PFSK-1 (cell line): ENCODE data around the gene RBPJL.

ENCODE experiments used
- POLR2AphosphoS5 ChIP-seq: IDR thresholded peaks from 2 replicates; pipeline ENCODE4 v1.6.1; 2012; ENCODE audit warnings: low read depth, mild to moderate bottlenecking, control low read depth, low read length, moderate library complexity
- SIN3A ChIP-seq: IDR thresholded peaks from 2 replicates; pipeline ENCODE4 v1.6.1; 2012; ENCODE audit warnings: mild to moderate bottlenecking, low read length, moderate library complexity, borderline replicate concordance; ENCODE audit not compliant: insufficient read depth
- TAF1 ChIP-seq: IDR thresholded peaks from 2 replicates; pipeline ENCODE4 v1.6.1; 2012; ENCODE audit warnings: low read length, control low read depth, borderline replicate concordance; ENCODE audit not compliant: insufficient read depth
- TF ChIP-seq, protein P1 (sequence below), 2 experiments: IDR thresholded peaks; 2 replicates each; pipeline versions ENCODE4 v1.6.1 to v1.8.0; 2011 to 2012; ENCODE audit warnings: low read depth in 2 of 2, low read length in 2 of 2, control low read depth in 1 of 2, inconsistent platforms in 1 of 2, mild to moderate bottlenecking in 1 of 2, moderate library complexity in 1 of 2; ENCODE audit not compliant: insufficient read depth in 1 of 2

DNA sequence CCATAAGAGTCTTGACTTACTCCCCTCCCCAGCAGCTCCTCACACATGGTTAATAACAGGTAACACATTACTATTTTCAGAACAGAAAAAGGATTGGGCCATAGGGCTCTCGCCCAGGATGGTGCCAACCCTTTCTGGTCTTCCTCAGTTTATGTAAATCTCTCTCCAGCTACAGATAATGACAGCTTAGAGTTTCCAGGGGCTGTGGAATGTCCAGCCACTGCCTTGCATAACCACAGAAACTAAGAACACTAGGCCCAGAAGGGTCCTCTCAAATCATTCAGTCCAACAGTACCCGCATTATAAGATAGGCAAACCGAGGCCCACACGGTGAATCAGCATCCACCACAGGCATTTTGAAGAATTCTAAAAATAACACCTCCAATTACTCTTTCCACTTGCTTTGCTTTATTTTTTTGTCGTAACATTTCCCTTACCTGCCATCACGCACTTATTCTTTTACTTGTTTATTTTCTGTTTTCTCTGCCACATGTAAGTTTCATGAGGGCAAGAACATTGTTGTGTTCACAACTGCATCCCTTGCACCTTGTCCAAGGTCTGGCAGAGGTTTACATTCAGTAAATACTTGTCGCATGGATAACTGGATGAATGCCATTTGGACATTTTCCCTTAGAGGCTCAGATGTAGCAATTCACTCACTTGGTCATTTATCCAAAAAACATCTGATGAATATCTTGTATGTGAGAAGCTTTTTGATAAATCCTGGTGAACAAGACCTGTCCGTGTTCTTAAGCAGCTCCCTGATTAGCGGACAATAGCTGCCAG lies 48.0 kb downstream of the RBPJL start:
- TF ChIP-seq, protein P1, sequence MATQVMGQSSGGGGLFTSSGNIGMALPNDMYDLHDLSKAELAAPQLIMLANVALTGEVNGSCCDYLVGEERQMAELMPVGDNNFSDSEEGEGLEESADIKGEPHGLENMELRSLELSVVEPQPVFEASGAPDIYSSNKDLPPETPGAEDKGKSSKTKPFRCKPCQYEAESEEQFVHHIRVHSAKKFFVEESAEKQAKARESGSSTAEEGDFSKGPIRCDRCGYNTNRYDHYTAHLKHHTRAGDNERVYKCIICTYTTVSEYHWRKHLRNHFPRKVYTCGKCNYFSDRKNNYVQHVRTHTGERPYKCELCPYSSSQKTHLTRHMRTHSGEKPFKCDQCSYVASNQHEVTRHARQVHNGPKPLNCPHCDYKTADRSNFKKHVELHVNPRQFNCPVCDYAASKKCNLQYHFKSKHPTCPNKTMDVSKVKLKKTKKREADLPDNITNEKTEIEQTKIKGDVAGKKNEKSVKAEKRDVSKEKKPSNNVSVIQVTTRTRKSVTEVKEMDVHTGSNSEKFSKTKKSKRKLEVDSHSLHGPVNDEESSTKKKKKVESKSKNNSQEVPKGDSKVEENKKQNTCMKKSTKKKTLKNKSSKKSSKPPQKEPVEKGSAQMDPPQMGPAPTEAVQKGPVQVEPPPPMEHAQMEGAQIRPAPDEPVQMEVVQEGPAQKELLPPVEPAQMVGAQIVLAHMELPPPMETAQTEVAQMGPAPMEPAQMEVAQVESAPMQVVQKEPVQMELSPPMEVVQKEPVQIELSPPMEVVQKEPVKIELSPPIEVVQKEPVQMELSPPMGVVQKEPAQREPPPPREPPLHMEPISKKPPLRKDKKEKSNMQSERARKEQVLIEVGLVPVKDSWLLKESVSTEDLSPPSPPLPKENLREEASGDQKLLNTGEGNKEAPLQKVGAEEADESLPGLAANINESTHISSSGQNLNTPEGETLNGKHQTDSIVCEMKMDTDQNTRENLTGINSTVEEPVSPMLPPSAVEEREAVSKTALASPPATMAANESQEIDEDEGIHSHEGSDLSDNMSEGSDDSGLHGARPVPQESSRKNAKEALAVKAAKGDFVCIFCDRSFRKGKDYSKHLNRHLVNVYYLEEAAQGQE (IDR thresholded peaks at IDR 0.05; ENCODE audit: insufficient read depth in 1 of 2, low read depth in 2 of 2, low read length in 2 of 2), result no peak
- TF ChIP-seq POLR2AphosphoS5 (no peak), SIN3A (no peak), TAF1 (no peak)
